ENCODE measurements around the gene HAPSTR1. TPM values are rescaled to one million over a fixed set of nuclear protein-coding genes. Genes with fewer than 3 reads are reported as not detected.

Gene HAPSTR1
- total and polyA plus RNA-seq, 2 experiments from 2014 or later: 9.5 to 66.0 TPM

DNA sequence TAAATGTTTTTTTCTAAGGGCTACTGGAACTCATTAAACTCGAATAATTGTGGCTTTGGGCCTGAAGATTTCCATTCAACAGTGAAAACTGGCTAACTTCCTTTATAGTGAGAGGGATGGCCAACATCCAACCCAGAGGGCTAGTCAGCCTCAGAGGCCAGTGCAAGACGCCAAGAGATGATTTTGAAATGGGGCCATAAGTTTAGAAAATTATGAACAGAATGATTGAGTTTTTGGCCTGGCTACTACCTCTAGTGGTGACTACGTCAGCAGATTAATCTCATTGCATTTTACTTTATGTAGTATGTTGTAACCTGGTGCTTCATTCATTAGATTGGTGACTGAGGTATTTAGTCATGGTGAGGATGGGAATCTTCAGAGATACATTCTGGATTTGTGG lies 28.4 kb downstream of the HAPSTR1 start (continued):
- no peak for TF ChIP-seq ZNF462 (CRISPR knock-in tag; IDR thresholded peaks at IDR 0.05)
- TF ChIP-seq NANOG (IDR thresholded peaks at IDR 0.05; ENCODE audit: borderline replicate concordance): no peak

DNA sequence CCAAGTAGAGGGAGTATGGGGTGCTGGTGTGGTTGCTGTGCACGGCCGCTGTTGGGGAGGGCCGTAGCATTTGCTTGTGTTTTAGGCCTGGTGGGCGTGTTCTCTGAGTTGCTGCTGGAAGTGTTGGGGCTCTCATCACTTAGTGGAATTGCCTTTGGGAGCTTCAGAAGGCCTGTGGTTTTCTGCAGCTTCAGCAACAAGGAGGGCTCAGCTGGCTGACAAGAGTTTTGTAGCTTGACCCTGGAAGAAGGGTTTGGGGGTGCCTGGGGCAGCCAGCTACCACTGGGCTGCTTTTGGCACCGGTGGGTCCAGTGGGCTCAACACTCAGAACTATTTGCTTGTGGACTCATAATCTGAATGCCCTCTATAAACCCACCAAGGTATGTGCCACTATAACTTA lies 30.9 kb downstream of the HAPSTR1 start:
- TF ChIP-seq JUNB (IDR thresholded peaks at IDR 0.05; ENCODE audit: unreplicated experiment): no peak
- no peak for TF ChIP-seq ZNF114 (CRISPR knock-in tag; IDR thresholded peaks at IDR 0.05)
- Histone ChIP-seq H3K9me2 (ENCODE audit: insufficient read depth) (no peaks in the 10 kb centered on the region), H3K27ac (ENCODE audit: low read depth) (no peak overlapping the region), H2AFZ (no peak overlapping the region), H3F3A (replicated peaks; ENCODE audit: low read depth) (peaks cover 4% of the 10 kb centered on the region; the same call in 1 of the 2 replicates), H4K20me1 (replicated peaks; ENCODE audit: insufficient read depth) (peaks cover 53% of the 10 kb centered on the region), H3K27me3 (ENCODE audit: insufficient read depth) (no peaks in the 10 kb centered on the region), H3K36me3 (ENCODE audit: insufficient read depth) (peaks cover 8% of the 10 kb centered on the region; the same call in 1 of the 2 replicates), H3K4me1 (ENCODE audit: insufficient read depth) (peaks cover 18% of the 10 kb centered on the region), H3K4me2 (no peak overlapping the region), H3K4me3 (no peak overlapping the region), H3K79me2 (replicated peaks; ENCODE audit: insufficient read depth) (peaks cover 84% of the 10 kb centered on the region)
- DNase-seq (ENCODE audit: low spot score) (no peak), ATAC-seq (no peak)
- peaks cover 30% of the 10 kb centered on the region for H3K4me1 Mint-ChIP-seq
- H3K27me3 Mint-ChIP-seq (ENCODE audit: insufficient read depth, low read depth, poor library complexity): peaks cover 10% of the 10 kb centered on the region
- no peak overlapping the region for H3K27ac Mint-ChIP-seq
- no peak overlapping the region for H3K4me3 Mint-ChIP-seq
- peaks cover 39% of the 10 kb centered on the region for H3K36me3 Mint-ChIP-seq (ENCODE audit: low read depth)
- H3K9me3 Mint-ChIP-seq: no peaks in the 10 kb centered on the region

GRCh38 chr16:9122969-9123368 lies 31.5 kb downstream of the HAPSTR1 start:
- H3K27me3 Mint-ChIP-seq (ENCODE audit: insufficient read depth, low read depth, poor library complexity): peaks cover 12% of the 10 kb centered on the region
- Histone ChIP-seq H3K27ac (ENCODE audit: low read depth) (0 out of 2 replicates have a peak overlapping the region, but pooled peaks have one; percentile 30), H3K79me2 (replicated peaks; ENCODE audit: insufficient read depth) (peaks cover 79% of the 10 kb centered on the region), H4K20me1 (replicated peaks; ENCODE audit: insufficient read depth) (peaks cover 51% of the 10 kb centered on the region), H3K9me2 (ENCODE audit: insufficient read depth) (no peaks in the 10 kb centered on the region), H2AFZ (no peak overlapping the region), H3K4me3 (no peak overlapping the region), H3K36me3 (ENCODE audit: insufficient read depth) (peaks cover 1% of the 10 kb centered on the region; the same call in 1 of the 2 replicates), H3K27me3 (ENCODE audit: insufficient read depth) (no peaks in the 10 kb centered on the region), H3K4me2 (no peak overlapping the region), H3F3A (replicated peaks; ENCODE audit: low read depth) (peaks cover 4% of the 10 kb centered on the region; the same call in 1 of the 2 replicates), H3K4me1 (ENCODE audit: insufficient read depth) (peaks cover 22% of the 10 kb centered on the region)
- H3K4me3 Mint-ChIP-seq: no peak overlapping the region
- DNase-seq (ENCODE audit: low spot score) (no peak), ATAC-seq (no peak)
- H3K9me3 Mint-ChIP-seq: no peaks in the 10 kb centered on the region
- no peak overlapping the region for H3K27ac Mint-ChIP-seq
- H3K4me1 Mint-ChIP-seq: peaks cover 36% of the 10 kb centered on the region
- H3K36me3 Mint-ChIP-seq (ENCODE audit: low read depth): peaks cover 32% of the 10 kb centered on the region
- TF ChIP-seq ZNF114 (CRISPR knock-in tag; IDR thresholded peaks at IDR 0.05) (no peak), EZH2phosphoT487 (IDR thresholded peaks at IDR 0.05; ENCODE audit: unreplicated experiment) (no peak), CREB1 (CRISPR knock-in tag; IDR thresholded peaks at IDR 0.05; ENCODE audit: low read depth) (no peak), JUNB (IDR thresholded peaks at IDR 0.05; ENCODE audit: unreplicated experiment) (no peak), POLR2AphosphoS5 (IDR thresholded peaks at IDR 0.05; ENCODE audit: low read depth) (no peak), ZNF331 (CRISPR knock-in tag; IDR thresholded peaks at IDR 0.05; ENCODE audit: low read depth) (no peak), ETS1 (IDR thresholded peaks at IDR 0.05) (no peak)
- TF ChIP-seq, protein P1, sequence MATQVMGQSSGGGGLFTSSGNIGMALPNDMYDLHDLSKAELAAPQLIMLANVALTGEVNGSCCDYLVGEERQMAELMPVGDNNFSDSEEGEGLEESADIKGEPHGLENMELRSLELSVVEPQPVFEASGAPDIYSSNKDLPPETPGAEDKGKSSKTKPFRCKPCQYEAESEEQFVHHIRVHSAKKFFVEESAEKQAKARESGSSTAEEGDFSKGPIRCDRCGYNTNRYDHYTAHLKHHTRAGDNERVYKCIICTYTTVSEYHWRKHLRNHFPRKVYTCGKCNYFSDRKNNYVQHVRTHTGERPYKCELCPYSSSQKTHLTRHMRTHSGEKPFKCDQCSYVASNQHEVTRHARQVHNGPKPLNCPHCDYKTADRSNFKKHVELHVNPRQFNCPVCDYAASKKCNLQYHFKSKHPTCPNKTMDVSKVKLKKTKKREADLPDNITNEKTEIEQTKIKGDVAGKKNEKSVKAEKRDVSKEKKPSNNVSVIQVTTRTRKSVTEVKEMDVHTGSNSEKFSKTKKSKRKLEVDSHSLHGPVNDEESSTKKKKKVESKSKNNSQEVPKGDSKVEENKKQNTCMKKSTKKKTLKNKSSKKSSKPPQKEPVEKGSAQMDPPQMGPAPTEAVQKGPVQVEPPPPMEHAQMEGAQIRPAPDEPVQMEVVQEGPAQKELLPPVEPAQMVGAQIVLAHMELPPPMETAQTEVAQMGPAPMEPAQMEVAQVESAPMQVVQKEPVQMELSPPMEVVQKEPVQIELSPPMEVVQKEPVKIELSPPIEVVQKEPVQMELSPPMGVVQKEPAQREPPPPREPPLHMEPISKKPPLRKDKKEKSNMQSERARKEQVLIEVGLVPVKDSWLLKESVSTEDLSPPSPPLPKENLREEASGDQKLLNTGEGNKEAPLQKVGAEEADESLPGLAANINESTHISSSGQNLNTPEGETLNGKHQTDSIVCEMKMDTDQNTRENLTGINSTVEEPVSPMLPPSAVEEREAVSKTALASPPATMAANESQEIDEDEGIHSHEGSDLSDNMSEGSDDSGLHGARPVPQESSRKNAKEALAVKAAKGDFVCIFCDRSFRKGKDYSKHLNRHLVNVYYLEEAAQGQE (IDR thresholded peaks at IDR 0.05; ENCODE audit: unreplicated experiment): no peak
